ENCODE results near the gene PKN1.
"Not testable (repeated sequence)": the region's sequence is repeated elsewhere in the genome, so short reads cannot be mapped to it uniquely, and the experiment has no call there.

Gene PKN1

DNA sequence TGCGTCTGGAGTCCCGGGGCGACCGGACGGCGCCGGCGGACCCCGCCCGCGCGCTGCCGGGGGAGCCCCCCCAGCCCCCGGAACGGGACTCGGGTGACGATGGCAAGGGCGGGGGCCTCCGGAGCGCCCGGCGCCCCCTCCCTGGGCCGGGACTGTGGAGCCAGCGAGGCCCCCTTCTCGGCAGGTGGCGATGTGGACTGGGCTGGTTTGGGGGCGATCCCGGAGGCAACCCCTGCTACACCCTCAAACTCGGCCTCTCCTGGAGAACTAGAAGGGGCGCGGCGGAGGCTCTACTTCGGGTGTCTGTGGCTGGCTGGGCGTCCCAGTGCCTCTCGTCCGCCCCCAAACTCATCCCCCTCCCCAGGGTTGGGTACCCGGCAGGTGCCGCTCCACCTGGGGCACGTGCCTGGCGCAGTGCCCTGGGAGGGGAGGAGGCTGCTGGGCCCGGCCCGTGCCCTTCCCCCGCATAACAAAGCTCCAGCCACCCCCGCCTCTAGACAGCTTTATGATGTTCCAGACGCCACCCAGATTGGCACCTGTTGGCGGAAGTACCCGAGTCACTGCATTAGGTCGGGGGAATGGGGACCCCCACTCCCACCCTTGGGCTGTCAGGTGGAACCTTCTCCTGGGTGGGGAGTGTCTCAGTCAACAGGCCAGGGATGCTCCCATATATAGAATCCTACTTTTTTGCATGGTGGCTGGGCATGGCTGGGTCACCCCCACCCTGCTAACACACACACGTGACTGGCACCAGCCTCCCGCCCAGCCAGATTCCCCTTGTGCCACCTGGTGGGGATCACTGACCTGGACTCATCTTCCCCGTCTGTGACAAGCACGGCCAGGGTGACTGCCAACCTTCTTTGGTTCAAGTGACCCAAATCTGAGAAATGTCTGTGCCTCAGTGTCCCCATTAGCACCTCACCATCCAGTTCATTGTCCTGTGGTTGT lies 722 bp downstream of the PKN1 start:
- DNase-seq: no peak

- no peak for DNase-seq
Measured at GRCh38 chr19:14434543-14435319, 1.6 kb downstream of the PKN1 start.

GRCh38 chr19:14435320-14436050 lies 2.4 kb downstream of the PKN1 start:
- no peak for DNase-seq

DNA sequence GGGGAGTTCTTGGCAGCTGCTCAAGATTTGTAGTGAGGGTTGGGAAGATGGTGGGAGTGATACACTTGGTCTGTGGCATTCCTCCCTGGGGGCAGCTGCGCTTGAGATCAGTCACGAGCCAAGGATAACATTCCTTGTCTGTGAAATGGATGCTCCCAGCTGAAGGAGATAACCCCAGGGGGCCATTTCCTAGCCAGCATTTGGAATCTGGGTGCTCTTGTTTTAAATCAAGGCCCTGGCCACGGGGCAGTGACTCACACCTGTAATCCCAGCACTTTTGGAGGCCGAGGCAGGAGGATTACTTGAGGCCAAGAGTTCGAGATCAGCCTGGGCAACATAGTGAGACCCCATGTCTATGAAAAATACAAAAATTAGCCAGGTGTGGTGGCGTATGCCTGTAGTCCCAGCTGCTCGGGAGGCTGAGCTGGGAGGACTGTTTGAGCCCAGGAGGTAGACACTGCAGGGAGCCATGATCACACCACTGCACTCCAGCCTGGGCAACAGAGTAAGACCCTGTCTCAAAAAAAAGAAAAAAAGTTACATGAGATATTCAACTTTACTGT lies 4.6 kb downstream of the PKN1 start:
- no peak for DNase-seq

DNA sequence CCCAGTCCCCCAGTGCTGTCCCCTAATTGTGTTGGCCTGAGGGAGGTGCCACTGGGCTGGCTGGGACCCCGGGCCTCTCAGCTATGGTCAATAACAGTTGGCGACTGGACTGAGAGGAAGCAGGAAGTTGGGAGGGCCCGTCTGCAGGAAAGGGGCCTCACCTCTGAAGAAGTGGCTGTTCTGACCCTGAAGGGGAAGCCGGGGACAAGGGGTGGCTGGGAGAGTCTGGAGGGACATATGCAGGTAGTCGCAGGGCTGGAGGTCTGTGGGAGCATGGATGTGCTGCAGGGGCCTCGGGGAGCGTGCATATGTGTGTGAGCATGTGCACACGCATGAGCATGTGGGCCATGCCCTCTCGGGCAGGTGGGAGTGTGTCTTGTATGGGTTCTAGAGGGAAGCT lies 5.9 kb downstream of the PKN1 start:
- no peak for DNase-seq

- DNase-seq: no peak
Measured at GRCh38 chr19:14440049-14440448, 6.9 kb downstream of the PKN1 start.

DNA sequence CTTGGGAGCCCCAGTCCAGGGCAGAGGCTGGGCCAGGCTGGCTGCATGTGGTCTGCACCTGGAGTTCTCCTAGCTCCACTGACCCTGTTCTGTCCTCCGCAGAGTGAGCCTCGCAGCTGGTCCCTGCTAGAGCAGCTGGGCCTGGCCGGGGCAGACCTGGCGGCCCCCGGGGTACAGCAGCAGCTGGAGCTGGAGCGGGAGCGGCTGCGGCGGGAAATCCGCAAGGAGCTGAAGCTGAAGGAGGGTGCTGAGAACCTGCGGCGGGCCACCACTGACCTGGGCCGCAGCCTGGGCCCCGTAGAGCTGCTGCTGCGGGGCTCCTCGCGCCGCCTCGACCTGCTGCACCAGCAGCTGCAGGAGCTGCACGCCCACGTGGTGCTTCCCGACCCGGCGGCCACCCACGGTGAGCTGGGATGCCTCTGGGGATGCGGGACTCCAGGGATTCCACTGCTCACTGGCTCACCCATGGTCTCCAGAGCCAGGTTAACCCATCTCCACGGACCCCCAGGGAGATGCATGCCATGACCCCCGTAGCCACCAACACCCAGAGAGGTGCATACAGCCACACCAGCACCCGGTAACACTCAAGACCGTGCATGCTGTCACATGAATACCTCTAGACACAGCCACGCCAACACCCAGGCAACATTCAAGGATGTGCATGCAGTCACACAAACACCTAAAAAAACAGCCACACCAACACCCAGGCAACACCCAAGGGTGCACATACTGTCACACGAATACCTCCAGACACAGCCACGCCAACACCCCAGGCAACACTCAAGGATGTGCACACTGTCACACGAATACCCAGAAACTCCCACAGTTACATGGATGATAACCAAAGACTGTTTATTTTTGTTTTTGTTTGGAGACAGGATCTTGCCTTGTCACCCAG lies 8.2 kb downstream of the PKN1 start:
- DNase-seq: no peak

DNA sequence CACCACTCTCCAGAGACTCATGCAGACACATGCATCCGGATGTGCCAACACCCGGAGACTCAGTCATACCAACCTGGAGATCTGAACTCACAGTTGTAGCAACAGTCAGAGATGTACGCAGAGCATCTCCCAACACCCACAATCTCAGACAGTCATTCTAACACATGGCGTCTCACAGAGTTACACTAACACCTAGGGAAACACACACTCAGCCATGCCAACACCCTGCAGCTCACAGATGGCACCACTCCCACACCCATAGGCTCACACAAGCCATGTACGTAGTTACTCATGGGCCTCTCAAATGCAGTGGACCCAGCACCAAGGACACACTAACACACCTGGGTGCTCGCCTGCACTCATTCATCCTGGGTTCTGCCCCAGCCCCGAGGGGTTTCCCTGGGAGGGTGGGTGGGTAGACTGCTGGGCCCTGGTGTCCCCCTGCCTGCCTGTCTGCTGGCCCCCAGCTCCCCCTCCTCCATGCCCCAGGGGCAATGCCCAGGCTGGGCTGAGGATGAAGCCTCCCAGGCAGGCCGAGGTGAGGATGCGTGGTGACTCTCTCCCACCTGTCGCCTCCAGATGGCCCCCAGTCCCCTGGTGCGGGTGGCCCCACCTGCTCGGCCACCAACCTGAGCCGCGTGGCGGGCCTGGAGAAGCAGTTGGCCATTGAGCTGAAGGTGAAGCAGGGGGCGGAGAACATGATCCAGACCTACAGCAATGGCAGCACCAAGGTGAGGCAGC lies 10.0 kb downstream of the PKN1 start:
- no peak for DNase-seq

DNA sequence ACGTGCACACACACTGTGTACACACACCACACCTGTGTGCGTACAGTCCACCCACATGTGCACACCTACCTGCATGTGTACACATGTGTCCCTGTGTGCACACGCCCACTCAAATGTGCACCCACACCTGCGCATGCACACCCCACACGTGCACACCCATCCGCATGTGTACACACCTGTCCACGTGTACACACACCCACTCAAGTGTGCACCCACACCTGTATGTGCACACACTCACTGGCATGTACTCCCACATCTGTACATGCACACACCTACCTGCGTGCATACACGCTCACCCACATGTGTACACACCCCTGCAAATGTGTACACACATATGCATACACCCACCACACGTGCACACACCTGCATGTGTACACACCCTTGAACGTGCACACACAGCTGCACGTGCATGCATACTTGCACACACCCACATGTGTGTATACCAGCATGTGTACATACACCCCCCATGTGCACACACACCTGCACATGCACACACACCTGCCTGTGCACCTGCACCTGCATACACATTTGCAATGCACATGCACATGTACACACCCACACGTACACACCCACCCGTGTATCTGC lies 10.6 kb downstream of the PKN1 start:
- no peak for DNase-seq

DNA sequence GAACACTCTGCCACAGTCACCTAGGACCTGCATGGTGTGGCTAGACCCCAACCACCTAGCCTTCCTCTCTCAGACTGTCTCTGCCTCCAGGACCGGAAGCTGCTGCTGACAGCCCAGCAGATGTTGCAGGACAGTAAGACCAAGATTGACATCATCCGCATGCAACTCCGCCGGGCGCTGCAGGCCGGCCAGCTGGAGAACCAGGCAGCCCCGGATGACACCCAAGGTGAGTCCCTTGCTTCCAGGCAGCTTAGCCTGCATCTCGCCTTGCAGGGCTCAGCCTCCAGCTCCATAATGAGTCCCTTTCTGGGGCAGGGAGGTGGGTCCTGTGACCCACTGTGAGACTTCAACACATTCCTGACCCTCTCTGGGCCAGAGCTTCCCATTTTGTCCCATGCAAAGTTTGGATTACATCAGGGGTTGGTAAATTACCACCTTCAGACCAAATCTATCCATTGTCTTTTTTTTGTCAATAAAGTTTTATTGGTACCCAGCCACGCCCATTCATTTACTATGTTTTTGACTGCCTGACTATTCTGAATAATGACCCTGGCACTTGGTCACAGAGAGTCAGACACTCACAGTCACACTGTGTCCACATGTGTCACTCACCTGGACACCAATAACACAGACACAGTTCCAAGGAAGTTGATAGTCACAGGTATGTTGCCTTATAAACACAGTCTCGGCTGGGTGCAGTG lies 13.4 kb downstream of the PKN1 start:
- no peak for DNase-seq

GRCh38 chr19:14449321-14449720 lies 16.2 kb downstream of the PKN1 start:
- DNase-seq: no peak

DNA sequence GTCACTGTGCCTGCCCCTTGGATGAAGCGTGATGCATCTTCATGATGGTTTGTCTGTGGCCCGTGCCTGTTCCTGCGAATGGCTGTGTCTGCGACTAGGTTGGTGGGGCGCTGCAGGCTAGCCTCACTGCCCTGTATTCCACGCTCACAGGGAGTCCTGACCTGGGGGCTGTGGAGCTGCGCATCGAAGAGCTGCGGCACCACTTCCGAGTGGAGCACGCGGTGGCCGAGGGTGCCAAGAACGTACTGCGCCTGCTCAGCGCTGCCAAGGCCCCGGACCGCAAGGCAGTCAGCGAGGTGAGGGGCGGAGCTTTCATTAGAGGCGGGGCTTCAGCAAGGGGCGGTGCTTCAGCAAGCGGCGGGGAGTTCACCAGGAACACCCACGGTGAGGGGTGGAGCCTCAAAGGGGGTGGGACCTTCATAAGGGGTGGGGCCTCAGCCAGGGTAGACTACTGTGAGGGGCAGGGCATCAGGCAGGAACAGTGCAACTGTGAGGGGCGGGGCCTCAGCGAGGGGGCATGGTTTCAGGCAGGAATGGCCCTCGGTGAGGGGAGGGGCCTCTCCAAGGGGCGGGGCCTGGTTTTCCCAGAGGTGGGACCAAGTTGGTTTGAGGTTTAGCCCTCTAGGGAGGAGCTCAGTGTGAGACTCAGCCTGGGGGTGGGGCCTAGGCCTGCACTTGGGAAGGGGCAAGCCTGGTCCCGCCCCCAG lies 17.2 kb downstream of the PKN1 start:
- DNase-seq: no peak

GRCh38 chr19:14450876-14451275 lies 17.8 kb downstream of the PKN1 start:
- DNase-seq: no peak

GRCh38 chr19:14452303-14452702 lies 19.2 kb downstream of the PKN1 start:
- DNase-seq: not testable (repeated sequence)

- no peak for DNase-seq
Measured at GRCh38 chr19:14459703-14460102, 26.6 kb downstream of the PKN1 start.

GRCh38 chr19:14460935-14461334 lies 27.8 kb downstream of the PKN1 start:
- no peak for DNase-seq

DNA sequence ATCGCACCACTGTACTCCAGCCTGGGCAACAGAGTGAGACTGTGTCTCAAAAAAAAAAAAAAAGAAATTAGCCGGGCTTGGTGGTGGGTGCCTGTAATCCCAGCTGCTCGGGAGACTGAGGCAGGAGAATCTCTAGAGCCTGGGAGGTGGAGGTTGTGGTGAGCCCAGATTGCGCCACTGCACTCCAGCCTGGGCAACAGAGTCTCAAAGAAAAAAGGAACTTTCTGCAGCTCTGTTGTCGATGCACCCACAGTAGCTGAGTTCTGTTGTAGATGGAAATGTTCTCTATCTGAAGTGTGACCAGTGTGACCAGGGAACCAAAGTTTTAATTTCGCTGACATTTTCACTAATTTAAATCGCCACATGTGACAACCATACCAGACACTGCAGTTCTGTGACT lies 29.3 kb downstream of the PKN1 start:
- not testable (repeated sequence) for DNase-seq

DNA sequence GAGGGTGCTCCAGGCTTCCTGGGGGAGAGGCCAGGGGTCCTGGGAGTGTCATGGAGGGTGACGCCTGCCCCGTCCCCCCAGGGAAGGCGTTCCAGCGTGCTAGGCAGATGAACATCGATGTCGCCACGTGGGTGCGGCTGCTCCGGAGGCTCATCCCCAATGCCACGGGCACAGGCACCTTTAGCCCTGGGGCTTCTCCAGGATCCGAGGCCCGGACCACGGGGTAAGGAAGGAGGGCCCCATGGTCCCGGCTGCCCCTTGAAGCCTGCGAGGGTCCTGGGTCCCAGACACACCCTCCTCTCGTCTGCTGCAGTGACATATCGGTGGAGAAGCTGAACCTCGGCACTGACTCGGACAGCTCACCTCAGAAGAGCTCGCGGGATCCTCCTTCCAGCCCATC lies 30.6 kb downstream of the PKN1 start:
- DNase-seq: no peak

DNA sequence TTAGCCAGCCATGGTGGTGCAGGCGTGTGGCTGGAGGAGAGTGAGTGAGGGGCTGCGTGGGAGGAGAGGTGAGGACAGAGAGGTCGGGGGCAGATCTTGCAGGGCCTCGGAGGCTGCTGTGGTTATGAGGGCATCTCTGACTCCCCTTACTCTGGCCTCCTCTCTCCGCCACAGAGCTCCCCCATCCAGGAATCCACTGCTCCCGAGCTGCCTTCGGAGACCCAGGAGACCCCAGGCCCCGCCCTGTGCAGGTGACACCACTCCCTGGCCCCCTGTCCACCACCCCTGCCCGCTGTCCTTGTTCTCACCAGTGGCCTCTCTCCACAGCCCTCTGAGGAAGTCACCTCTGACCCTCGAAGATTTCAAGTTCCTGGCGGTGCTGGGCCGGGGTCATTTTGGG lies 34.3 kb downstream of the PKN1 start:
- DNase-seq: no peak

DNA sequence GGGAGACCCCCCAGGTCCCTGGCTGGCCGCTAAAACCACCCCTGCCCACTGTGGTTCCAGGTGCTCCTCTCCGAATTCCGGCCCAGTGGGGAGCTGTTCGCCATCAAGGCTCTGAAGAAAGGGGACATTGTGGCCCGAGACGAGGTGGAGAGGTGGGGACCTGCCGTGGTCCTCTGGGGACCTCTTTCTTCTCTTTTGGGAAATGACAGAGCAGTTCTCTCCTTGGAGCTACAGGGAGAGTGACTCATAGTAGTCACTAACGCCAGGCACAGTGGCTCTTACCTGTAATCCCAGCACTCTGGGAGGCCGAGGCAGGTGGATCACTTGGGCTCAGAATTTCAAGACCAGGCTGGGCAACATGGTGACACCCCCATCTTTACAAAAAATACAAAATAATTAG lies 34.7 kb downstream of the PKN1 start:
- no peak for DNase-seq

Measured in NCI-H1694 (cell line).